Pancreas (tissue), 10 donors: ENCODE measurements around the gene DENND4B. TPM values are rescaled to one million over a fixed set of nuclear protein-coding genes. Genes with fewer than 3 reads are reported as not detected.

ENCODE experiments used
- ATAC-seq, 4 donors: fragments of 200-7000 bp; cut with Tn5 transposase; one replicate each; pipeline versions ENCODE4 v1.8.0 to v1.9.1; 2020; ENCODE audit warnings: mild to moderate bottlenecking in 4 of 4, moderate library complexity in 4 of 4
- DNase-seq, 6 donors: peaks; one replicate each; pipeline ENCODE4 v3.0.0-alpha.2; 2020
- FAIRE-seq: peaks from 2 replicates; lab custom pipeline; 2012; peaks lifted over from hg19 to GRCh38; lab: Jason Lieb, UNC
- H3K27ac ChIP-seq, 4 donors: fragments of 200-600 bp; sonication (generic); 1 replicate in 3 of 4; 2 replicates in 1 of 4; pipeline versions ENCODE4 v1.5.0 to v1.8.0; 2020
- H3K27me3 ChIP-seq, 4 donors: fragments of 200-600 bp; one replicate each; pipeline ENCODE4 v1.8.0; 2021
- H3K36me3 ChIP-seq, 3 donors: fragments of 200-600 bp; sonication (generic) in 1 of 3; one replicate each; pipeline versions ENCODE4 v1.5.0 to v1.8.0; 2020 to 2021
- H3K4me1 ChIP-seq, 3 donors: fragments of 200-600 bp; one replicate each; pipeline ENCODE4 v1.8.0; 2021
- H3K4me3 ChIP-seq, 4 donors: fragments of 200-600 bp; sonication (generic) in 2 of 4; one replicate each; pipeline versions ENCODE4 v1.5.0 to v1.8.0; 2020 to 2021
- H3K9me3 ChIP-seq, 4 donors: fragments of 200-600 bp; one replicate each; pipeline ENCODE4 v1.8.0; 2021
- CTCF ChIP-seq, 4 donors: fragments of 200-600 bp; sonication (generic) in 3 of 4; IDR thresholded peaks; one replicate each; pipeline versions ENCODE4 v1.5.0 to v1.8.0; 2021; ENCODE audit warnings: antibody characterized with exemption in 4 of 4
- WGBS, 2 donors: extraction: QIAGEN DNeasy Blood & Tissue Kit; methylation state at CpG; one replicate each; pipeline ENCODE4 v1.1.7; 2013; 5-methylcytosine and 5-hydroxymethylcytosine counted together
- intact Hi-C, 3 donors: fragments of 100-400 bp; cut with DNase I; formaldehyde crosslinking; loops; one replicate each; pipeline versions ENCODE4 v1.11.1 to v1.14.2; 2022
- polyA plus RNA-seq, 2 donors: library from polyadenylated mRNA; stranded (reverse); fragments of 200-250 nt; gene quantifications; one replicate each; pipeline ENCODE4 v1.2.3, GENCODE V29; 2013
- total RNA-seq, 6 donors: library from RNA; stranded (reverse); fragmentation: NEBNext Ultra II Directional in 4 of 6; extraction: Animal tissue kit (Norgen Biotek cat#: 25700) in 4 of 6; gene quantifications; one replicate each; pipeline versions ENCODE4 v1.2.1 to v1.2.4, GENCODE V29; 2021 to 2023
- donor health status: healthy with polysubstance abuse.
- donor health status: DM: no; HTN: no; CAD: no; lungs with moderate emphysema.
- donor health status: DM: no; HTN: no; CAD: no.
- donor health status: control.
- donor health status: control.
- donor health status: Bipolar disorder and iron deficiency.
- donor health status: DM: yes; HTN: yes; CAD: no.
- donor health status: DM: no; HTN: no; CAD: no.
- donor health status: DM: no; HTN: no; CAD: no.
- donor health status: DM: yes; HTN: yes; CAD: no.

Gene DENND4B
- total and polyA plus RNA-seq, 8 donors, result 17.8 to 57.0 (median 23.9) TPM

- 4 to 5% methylated on average over 9 of the region's 9 CpGs for WGBS, 2 donors
- no peaks in the 10 kb centered on the region for H3K27me3 ChIP-seq
- H3K9me3 ChIP-seq, result no peaks in the 10 kb centered on the region
- FAIRE-seq, result no peak
- TF ChIP-seq CTCF (IDR thresholded peaks at IDR 0.05), result no peak
- intact Hi-C loops, result no loop called here
- H3K36me3 ChIP-seq, result peaks cover 0 to 26% (median 4%) of the 10 kb centered on the region in 3 donors
- H3K27ac ChIP-seq, result peak overlapping the region; percentile 75 to 96 (median 92)
- no peak for ATAC-seq
- H3K4me3 ChIP-seq, result peak overlapping the region; percentile 79 to 87 (median 85)
- H3K4me1 ChIP-seq, result peaks cover 11 to 17% (median 14%) of the 10 kb centered on the region in 3 donors
- DNase-seq, result no peak
Measured at GRCh38 chr1:153991151-153991630, 44.7 kb upstream of the DENND4B start.

- no peaks in the 10 kb centered on the region for H3K9me3 ChIP-seq
- DNase-seq (peak; percentile 82 to 96 (median 93)), FAIRE-seq (peak; percentile 83), ATAC-seq (peak; percentile 70 to 82 (median 77))
- H3K4me1 ChIP-seq, result peaks cover 11 to 17% (median 14%) of the 10 kb centered on the region in 3 donors
- H3K27ac ChIP-seq, result peak within 1 kb of the TSS; percentile 75 to 96 (median 92)
- peaks cover 0 to 26% (median 4%) of the 10 kb centered on the region in 3 donors for H3K36me3 ChIP-seq
- TF ChIP-seq CTCF (IDR thresholded peaks at IDR 0.05), result no peak
- H3K4me3 ChIP-seq, result peak within 1 kb of the TSS; percentile 79 to 87 (median 85)
- WGBS, 2 donors, result 0% methylated on average over 36 of the region's 36 CpGs
- intact Hi-C loops, result no loop called here
- no peaks in the 10 kb centered on the region for H3K27me3 ChIP-seq
Measured at GRCh38 chr1:153990468-153991150, 44.1 kb upstream of the DENND4B start, which contains the start of gene RPS27. Gene RPS27, plus strand, starts transcription at chr1:153990762. Its CDS starts 35 bp downstream, at chr1:153990797.

GRCh38 chr1:153987621-153988020, 41.1 kb upstream of the DENND4B start:
- TF ChIP-seq CTCF (IDR thresholded peaks at IDR 0.05), result no peak
- FAIRE-seq (no peak), DNase-seq (peak in 1 of 6 donors; percentile 5), ATAC-seq (no peak)
- 80% methylated on average over 7 to 8 of the region's 8 CpGs for WGBS, 2 donors
- Histone ChIP-seq H3K4me1 (peaks cover 7 to 20% (median 13%) of the 10 kb centered on the region in 3 donors), H3K4me3 (no peak overlapping the region), H3K9me3 (no peaks in the 10 kb centered on the region), H3K36me3 (peaks cover 0 to 7% (median 3%) of the 10 kb centered on the region in 3 donors), H3K27me3 (no peaks in the 10 kb centered on the region), H3K27ac (no peak overlapping the region)
- intact Hi-C loops, result loop anchor here in 2 of 3 donors (5.0 to 10.0 kb wide), 2 partner anchors 190 to 193 kb away; no protein-coding TSS in a partner anchor

GRCh38 chr1:153985941-153986761, 39.6 kb upstream of the DENND4B start, which contains the start of gene RAB13:
Gene RAB13, minus strand, starts transcription at chr1:153986339. Its CDS starts 103 bp downstream, at chr1:153986236.
- WGBS, 2 donors, result 0 to 2% methylated on average over 28 to 32 of the region's 32 CpGs
- ATAC-seq (peak; percentile 78 to 89 (median 84)), DNase-seq (peak; percentile 86 to 93 (median 89)), FAIRE-seq (no peak)
- Histone ChIP-seq H3K4me3 (peak within 1 kb of the TSS; percentile 26 to 63 (median 54)), H3K27ac (peak within 1 kb of the TSS; percentile 24 to 81 (median 54)), H3K36me3 (no peaks in the 10 kb centered on the region), H3K27me3 (no peaks in the 10 kb centered on the region), H3K9me3 (no peaks in the 10 kb centered on the region), H3K4me1 (peaks cover 0 to 9% (median 5%) of the 10 kb centered on the region in 3 donors)
- TF ChIP-seq CTCF (IDR thresholded peaks at IDR 0.05), result no peak
- intact Hi-C loops, result loop anchor here in 2 of 3 donors (5.0 to 10.0 kb wide), 2 partner anchors 189 to 191 kb away; no protein-coding TSS in a partner anchor
